HG03558 (cell line): Measurements from ENCODE around the gene FAM241A.
"Not testable (repeated sequence)": the region's sequence is repeated elsewhere in the genome, so short reads cannot be mapped to it uniquely, and the experiment has no call there.

Experiments used
- ATAC-seq: cut with Tn5 transposase; IDR thresholded peaks from one replicate; pipeline ENCODE4 v1.9.1; 2021; ENCODE audit warnings: moderate number of reproducible peaks; ENCODE audit not compliant: unreplicated experiment; ENCODE audit errors: extremely low read depth

FAM241A gene

DNA sequence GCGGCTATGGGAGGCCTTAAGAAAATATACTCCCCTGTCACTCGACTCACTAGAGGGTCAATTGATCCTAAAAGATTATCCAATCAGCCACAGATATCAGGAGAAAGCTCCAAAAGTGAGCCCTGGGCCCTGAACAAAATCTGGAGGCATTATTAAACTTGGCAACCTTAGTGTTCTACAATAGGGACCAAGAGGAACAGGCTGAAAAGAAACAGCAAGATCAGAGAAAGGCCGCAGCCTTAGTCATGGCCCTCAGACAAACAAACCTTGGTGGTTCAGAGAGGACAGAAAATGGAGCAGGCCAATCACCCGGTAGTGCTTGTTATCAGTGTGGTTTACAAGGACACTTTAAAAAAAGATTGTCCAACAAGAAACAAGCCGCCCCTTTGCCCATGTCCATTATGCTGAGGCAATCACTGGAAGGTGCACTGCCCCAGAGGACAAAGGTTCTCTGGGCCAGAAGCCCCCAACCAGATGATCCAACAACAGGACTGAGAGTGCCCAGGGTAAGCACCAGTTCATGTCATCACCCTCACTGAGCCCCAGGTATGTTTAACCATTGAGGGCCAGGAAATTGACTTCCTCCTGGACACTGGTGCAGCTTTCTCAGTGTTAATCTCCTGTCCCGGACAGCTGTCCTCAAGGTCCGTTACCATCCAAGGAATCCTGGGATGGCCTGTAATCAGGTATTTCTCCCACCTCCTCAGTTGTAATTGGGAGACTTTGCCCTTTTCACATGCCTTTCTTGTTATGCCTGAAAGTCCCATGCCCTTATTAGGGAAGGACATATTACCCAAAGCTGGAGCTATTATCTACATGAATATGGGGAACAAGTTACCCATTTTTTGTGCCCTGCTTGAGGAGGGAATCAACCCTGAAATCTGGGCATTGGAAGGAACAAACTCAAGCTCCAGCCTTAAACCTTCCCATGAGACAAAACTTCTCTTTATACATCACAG is 63.2 kb downstream of the FAM241A start:
- ATAC-seq: not testable (repeated sequence)

DNA sequence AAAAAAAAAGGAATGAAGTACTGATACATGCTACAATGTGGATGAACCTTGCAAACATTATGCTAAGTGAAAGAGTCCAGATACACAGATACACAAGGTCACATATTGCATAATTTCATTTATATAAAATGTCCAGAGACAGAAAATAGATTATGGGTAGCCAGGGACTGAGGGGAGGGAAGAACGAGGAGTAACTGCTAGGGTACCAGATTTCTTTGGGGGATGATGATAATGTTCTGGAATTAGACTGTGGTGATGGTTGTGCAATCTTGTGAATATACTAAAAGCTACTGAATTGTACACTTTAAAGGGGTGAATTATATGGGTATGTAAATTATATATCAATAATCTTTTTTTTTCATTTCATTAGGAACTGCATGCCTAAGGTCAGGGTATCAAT is 65.5 kb downstream of the FAM241A start:
- no peak for ATAC-seq

DNA sequence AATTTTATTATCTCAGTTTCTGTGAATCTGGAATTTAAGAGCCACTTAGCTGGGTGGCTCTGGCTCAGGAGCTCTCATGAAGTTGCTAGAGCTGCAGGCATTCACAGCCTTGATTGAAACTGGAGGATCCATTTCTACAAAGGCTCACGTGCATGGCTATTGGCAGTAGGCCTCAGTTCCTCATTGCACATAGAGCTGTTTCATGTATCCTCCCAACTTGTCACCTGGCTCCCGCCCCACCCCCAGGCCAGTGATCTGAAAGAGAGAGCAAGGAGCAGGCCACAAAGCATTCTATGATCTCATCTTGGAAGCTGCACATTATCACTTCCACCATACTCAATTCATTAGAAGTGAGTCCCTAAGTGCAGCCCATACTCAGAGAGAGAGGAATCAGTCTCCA is 67.8 kb downstream of the FAM241A start:
- no peak for ATAC-seq

DNA sequence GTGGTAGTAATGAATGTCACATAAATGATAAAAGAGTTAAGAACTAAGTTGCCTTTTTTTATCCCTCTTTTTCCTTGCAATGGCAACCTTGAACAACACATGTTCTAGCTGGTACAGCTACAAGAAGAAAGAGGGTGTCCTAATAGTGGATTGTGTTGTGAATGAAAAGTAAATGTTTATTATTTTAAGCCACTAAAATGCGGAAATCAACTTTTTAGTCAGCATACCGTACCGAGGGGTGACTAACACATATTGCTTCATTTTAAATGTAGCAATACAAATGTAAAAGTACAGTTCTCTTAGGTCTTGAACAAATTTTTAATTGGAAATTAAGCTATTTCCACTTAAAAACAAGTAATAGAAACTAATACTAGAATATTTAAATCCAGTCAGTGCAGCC is 68.6 kb downstream of the FAM241A start:
- no peak for ATAC-seq

DNA sequence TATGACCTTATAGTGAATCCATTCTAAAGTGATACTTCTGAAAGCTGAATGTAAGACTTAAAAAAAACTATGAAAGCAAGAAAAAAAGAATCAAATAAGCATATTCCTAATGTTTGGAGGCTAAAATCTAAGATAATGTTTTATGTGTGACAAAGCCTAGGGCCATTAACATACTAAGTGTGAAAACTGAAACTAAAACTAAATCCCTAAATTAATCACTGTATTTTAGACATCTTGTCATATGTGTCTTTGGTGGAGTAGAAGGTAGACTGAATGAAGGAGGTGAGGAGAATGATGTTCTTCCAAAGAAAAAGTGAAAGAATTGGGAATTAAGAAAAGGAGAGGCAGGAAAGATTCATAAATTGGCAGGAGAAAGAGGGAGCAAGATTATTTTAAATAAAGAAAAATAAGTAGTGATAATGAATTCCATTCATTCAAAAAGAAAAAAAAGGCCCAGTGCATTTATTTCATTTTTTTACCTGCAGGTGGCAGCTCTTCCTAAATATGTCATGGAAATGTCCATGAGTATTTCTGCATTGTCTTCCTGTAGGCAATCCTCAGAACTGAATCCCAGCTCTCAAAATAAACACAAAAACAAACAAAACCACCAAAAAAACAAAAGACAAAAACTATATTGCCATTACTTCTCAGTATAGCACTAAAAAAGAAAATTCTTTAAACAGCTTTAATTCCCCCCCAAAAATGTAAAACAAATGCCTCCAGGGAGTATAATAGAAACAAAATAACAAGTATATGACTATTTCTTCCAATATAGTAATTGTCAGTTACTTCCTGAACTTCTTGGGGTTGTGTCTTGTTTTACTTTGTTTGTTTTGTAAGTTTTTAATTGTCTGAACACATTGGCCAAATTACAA is 69.4 kb downstream of the FAM241A start:
- no peak for ATAC-seq

DNA sequence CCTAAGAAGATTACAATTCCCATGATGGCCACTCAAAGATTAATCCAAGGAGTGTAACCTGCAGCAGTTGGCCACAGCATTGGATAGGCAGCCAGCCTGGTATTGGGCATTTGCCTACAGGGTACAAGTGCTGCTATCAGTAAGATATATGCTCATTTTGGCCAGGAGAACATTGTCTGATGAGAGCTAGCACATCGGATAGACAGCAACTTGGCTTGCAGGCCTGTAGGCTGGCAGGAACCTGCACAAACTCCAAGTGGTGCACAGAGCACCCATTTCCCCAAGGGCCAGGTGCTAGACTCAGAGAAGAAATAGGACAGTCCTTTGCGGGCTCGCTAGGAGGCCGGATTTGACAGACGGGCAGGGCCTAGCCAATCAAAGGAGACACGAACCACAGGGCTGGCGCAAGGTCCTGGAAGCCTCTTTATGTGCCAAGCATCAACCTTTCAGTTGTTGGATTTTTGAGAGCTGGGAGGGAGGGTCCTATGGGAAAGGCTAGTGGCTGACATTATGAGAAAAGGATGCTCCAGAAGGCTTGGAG is 74.6 kb downstream of the FAM241A start:
- no peak for ATAC-seq

DNA sequence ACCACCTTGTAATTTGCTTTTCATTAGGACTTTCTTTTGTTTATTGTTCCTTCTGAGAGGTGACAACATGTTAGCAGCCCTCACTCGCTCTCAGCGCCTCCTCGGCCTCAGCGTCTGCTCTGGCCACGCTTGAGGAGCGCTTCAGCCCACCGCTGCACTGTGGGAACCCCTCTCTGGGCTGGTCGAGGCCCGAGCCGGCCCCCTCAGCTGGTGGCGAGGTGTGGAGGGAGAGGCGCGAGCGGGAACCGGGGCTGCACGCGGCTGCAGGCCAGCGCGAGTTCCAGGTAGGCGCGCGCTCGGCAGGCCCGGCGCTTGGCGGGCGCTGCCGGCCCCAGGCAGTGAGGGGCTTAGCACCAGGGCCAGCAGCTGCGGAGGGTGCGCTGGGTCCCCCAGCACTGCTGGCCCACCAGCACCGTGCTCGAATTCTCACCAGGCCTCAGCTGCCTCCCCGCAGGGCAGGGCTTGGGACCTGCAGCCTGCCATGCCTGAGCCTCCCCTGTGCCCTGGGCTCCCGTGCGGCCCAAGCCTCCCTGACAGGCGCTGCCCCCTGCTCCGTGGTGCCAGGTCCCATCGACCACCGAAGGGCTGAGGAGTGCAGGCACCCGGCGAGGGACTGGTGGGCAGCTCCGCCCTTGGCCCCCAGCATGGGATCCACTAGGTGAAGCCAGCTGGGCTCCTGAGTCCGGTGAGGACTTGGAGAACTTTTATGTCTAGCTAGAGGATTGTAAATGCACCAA is 77.1 kb downstream of the FAM241A start:
- ATAC-seq: no peak

DNA sequence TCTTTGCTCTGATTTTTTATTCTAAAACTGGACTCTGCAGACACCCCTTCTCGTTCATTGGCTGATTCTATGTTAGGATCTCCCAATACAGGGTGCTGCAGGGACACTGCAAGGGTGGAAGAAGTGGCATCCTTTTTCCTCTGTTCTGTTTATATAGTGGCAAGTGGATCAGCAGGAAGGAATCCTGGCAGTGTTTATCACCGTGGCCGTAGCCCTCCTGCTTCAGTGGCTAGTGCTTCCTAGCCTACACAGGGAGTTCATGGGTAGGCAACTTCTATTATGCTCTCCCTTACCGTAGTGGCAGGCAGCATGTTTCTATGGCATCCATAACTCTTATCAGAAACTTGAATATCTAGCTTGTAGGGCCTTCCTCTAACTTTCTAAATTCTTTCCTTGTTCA is 79.9 kb downstream of the FAM241A start:
- ATAC-seq: no peak

DNA sequence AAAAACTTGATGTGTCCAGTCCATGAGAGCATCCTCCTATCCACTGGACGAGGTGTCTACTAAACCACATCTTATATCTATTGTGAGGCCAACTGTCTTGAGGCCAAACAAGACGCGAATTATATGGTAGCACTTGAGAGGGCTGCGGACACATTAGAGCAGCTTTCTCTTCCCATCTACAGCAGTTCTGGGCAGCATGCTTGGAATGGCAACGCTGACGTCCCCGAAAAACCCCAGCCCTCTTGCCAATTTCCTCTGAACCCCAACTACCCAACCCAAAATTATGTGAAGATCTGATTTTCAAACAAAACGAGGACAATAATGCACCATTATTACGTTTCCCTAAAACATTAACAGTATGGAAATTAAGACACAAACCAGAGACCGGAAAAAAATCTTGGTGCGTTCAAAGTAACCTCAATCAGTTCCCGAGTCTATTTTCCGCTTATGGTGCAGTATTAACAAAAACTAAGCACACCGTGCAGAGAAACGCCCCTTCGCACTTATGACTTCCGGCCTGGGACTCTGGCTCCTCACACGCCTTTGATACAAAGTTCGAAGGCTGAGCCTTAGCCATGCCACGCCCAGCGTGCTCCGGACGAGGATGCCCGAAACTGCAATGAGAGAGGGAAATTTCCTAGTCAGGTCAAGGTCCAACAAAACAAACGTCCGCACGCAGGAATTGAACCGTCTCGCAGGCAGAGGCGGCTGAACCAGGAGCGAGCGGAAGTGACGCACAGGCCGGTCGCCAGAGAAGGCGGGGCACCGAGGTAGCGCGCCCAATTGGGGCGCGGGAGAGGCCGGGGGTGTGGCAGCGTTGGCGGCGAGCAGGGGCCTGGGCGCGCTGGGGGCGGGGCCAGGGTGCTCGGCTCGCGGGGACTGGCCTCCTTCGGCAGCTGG is 85.9 kb downstream of the FAM241A start:
- peak; percentile 75 for ATAC-seq

DNA sequence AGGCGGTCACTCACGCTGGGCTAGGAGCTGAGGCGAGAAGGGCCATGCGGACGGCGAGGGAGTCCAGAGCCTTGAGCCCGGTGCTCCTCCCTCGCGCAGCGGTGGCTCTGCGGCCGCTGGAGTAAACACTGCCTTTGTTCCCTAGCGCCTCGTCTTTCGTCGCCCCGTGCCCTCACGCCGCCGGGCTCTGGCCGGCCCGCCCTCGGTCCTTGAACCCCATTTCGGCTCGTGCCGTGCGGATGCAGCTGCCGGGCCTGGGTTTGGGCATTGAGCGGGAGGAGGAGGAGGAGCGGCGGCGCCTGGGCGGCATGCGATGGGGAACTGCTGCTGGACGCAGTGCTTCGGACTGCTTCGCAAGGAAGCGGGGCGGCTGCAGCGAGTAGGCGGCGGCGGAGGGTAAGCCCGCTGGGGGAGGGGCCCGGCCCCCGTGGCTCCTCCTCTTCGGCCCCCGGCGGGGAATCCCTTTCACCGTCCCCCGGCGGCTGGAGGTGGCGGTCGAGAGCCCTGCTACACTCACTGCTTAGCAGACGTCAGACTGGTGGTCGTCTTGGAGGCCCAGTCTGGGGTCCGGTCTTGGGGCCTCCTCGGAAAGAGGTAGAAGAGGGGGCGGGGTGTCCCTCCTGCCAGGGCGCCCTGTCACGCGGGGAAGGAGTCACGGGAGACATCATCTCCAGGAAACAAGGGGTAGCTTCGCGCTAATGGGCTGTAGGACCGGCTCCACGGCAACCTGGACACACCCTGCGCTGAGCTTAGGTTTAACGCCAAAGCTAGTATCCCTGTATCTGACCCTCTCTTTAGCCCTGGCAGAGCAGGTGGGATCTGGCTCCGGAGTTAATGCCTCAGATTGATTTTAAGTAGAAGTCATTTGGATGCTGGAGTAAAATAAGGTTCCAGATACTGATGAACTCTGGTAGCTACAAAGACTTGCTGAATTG is 86.8 kb downstream of the FAM241A start, which contains the start of gene AP1AR:
Gene AP1AR (plus strand): TSS at position 9 of the 935 bp plus-strand sequence. CDS start 305 bp downstream, at position 314.
- peak; percentile 31 for ATAC-seq

DNA sequence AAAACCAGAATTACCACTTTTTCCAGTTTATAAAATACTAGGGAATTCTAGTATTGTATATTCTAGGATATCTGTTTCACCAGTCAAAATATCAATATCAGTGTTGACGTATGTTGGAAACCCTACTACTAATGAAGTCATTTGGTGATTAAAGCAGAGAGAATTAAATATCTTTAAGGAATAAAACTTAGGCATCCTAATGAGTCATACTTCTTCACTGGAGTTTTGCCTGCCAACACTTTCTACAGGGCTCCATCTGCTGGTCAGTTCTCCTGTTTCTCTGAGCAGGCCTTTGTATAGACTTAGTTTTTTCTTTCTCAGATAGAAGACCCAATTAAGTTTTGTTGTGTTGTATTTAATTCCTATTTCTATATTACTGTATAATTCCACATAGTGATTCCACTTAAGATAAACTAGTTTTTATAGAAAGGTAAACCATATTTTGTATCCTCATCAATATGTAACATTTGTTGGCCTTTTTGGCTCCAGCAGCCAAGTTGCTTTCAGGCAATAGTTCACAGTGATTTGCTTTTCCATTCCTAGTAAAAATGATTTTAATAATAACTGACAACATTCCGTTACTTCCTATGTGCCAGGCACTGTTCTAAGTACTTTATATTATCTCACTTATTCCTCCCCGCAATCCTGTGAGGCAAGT is 89.8 kb downstream of the FAM241A start:
- ATAC-seq: no peak

DNA sequence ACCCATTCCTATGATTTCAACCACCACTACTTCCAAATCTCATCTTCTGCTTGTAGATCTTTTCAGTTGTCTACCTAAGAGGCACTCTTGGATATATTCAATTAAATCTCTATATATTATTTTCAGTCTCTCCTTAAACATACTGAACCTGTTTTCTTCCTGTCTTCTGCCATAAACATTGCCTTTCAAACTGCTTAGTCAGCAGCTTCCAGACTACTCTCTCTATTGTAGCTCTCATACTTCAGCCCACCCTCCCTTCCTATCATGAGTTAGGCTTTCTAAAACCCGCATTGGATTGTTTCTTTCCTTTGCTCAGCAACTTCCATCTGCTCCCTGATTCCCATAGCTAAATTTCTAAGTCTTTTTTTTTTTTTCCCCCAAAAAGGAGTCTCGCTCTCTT is 90.8 kb downstream of the FAM241A start:
- no peak for ATAC-seq

DNA sequence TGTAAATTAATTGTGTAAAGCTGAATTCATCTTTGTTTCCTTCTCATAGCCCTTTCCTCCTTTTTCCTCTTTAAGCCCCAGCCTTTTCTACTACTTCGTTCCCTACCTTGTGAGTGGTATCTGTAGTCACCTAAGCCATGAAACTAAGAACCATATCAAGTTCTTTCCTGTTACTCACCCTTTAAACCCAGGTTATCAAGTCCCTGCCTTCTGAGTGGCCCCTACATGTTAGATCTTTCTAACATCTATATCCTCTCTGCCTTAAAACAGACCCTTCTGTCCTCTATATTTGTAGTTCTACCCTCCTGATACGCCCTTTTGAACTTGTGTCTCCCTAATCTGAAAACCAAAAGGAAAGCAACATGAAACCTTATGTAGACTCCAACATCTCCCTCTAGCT is 93.6 kb downstream of the FAM241A start:
- ATAC-seq: no peak
